ENCODE measurements around the gene AGAP3. TPM values are rescaled to one million over a fixed set of nuclear protein-coding genes. Genes with fewer than 3 reads are reported as not detected.

Gene AGAP3
- total and polyA plus RNA-seq, 4 donors: 3.9 to 27.0 (median 17.6) TPM

DNA sequence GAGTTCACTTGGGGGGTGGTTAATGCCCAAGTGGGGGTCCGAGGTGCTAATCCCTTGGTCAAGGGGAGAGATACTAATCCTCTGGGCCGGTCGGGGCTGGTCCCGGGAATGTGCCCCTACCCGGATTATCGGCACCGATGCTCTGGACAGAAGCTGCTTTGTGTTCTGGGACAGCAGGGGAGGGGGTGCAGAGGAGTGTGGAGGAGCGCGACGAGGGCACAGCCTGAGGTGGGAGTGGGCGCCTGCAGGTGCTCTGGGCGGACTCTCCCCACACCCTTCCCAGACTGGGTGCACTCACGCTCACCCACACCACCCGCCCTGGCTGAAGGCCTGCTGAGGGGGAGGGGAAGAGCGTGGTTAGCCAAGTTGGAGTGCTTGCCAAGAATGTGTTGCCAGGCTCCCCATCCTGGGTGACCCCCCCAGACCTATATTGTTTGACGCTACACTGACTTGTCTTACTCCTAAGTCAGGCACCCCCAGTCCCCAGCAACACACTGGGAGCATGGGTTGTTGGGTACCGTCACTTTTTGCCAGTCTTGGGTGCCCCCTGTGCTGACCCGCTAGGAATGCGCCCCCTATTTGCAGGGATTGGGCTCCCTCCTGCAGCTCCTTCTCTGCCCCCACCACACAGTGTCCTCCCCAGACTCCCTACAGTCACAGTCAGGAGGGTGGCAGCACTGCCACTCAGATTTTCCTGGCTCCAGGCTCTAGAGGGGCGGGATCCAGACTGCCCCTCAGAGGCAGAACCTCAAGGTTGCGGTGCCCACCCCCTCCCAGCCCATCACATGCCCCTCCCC is 25.7 kb upstream of the AGAP3 start:
- 13% methylated on average over 21 of the region's 21 CpGs for WGBS
- Histone ChIP-seq H3K9me3 (ENCODE audit: control insufficient read depth in 4 of 4, low read length in 3 of 4) (no peaks in the 10 kb centered on the region), H3K9ac (ENCODE audit: low read depth in 1 of 2, low read length in 2 of 2) (peak overlapping the region in 1 of 2 donors; percentile 43), H3K27ac (ENCODE audit: low read depth in 1 of 2, low read length in 2 of 2) (peak overlapping the region; percentile 83 to 89), H3K27me3 (ENCODE audit: control insufficient read depth in 4 of 4, insufficient read depth in 4 of 4, low read length in 3 of 4) (no peaks in the 10 kb centered on the region), H3K4me3 (ENCODE audit: low read depth in 1 of 3, low read length in 3 of 3) (peak overlapping the region; percentile 44 to 79 (median 66)), H3K4me1 (ENCODE audit: control insufficient read depth in 4 of 4, insufficient read depth in 4 of 4, low read length in 3 of 4) (peaks cover 17 to 70% (median 53%) of the 10 kb centered on the region in 4 donors), H3K36me3 (ENCODE audit: control insufficient read depth in 4 of 4, insufficient read depth in 3 of 4, low read depth in 1 of 4, low read length in 3 of 4) (peaks cover 4 to 10% (median 7%) of the 10 kb centered on the region in 4 donors)
- TF ChIP-seq RXRA (IDR thresholded peaks at IDR 0.05): peak in 1 of 2 donors; percentile 9
- TF ChIP-seq, protein P1, sequence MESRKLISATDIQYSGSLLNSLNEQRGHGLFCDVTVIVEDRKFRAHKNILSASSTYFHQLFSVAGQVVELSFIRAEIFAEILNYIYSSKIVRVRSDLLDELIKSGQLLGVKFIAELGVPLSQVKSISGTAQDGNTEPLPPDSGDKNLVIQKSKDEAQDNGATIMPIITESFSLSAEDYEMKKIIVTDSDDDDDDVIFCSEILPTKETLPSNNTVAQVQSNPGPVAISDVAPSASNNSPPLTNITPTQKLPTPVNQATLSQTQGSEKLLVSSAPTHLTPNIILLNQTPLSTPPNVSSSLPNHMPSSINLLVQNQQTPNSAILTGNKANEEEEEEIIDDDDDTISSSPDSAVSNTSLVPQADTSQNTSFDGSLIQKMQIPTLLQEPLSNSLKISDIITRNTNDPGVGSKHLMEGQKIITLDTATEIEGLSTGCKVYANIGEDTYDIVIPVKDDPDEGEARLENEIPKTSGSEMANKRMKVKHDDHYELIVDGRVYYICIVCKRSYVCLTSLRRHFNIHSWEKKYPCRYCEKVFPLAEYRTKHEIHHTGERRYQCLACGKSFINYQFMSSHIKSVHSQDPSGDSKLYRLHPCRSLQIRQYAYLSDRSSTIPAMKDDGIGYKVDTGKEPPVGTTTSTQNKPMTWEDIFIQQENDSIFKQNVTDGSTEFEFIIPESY (IDR thresholded peaks at IDR 0.05): no peak
- no peak for DNase-seq (ENCODE audit: low spot score)

GRCh38 chr7:151061213-151062110 is 24.8 kb upstream of the AGAP3 start:
- Histone ChIP-seq H3K4me3 (ENCODE audit: low read depth in 1 of 3, low read length in 3 of 3) (no peak overlapping the region), H3K27me3 (ENCODE audit: control insufficient read depth in 4 of 4, insufficient read depth in 4 of 4, low read length in 3 of 4) (no peaks in the 10 kb centered on the region), H3K9ac (ENCODE audit: low read depth in 1 of 2, low read length in 2 of 2) (no peak overlapping the region), H3K4me1 (ENCODE audit: control insufficient read depth in 4 of 4, insufficient read depth in 4 of 4, low read length in 3 of 4) (peaks cover 17 to 70% (median 54%) of the 10 kb centered on the region in 4 donors), H3K9me3 (ENCODE audit: control insufficient read depth in 4 of 4, low read length in 3 of 4) (no peaks in the 10 kb centered on the region), H3K27ac (ENCODE audit: low read depth in 1 of 2, low read length in 2 of 2) (peak overlapping the region in 1 of 2 donors; percentile 25), H3K36me3 (ENCODE audit: control insufficient read depth in 4 of 4, insufficient read depth in 3 of 4, low read depth in 1 of 4, low read length in 3 of 4) (peaks cover 6 to 14% (median 13%) of the 10 kb centered on the region in 4 donors)
- TF ChIP-seq SP1 (IDR thresholded peaks at IDR 0.05) (no peak), YY1 (IDR thresholded peaks at IDR 0.05) (no peak), TAF1 (conservative IDR thresholded peaks at IDR 0.05) (no peak), NR2F2 (IDR thresholded peaks at IDR 0.05) (no peak), MAX (IDR thresholded peaks at IDR 0.05) (no peak), RAD21 (IDR thresholded peaks at IDR 0.05) (no peak), RXRA (IDR thresholded peaks at IDR 0.05) (no peak), FOXA1 (IDR thresholded peaks at IDR 0.05) (no peak), HNF4A (conservative IDR thresholded peaks at IDR 0.05) (no peak), HNF4G (IDR thresholded peaks at IDR 0.05) (no peak), GABPA (IDR thresholded peaks at IDR 0.05 in 1 of 2, conservative IDR thresholded peaks at IDR 0.05 in 1 of 2) (no peak), EGR1 (IDR thresholded peaks at IDR 0.05; ENCODE audit: low read depth in 2 of 2) (no peak), FOXA2 (IDR thresholded peaks at IDR 0.05) (no peak), JUND (IDR thresholded peaks at IDR 0.05) (no peak)
- TF ChIP-seq, protein P2, sequence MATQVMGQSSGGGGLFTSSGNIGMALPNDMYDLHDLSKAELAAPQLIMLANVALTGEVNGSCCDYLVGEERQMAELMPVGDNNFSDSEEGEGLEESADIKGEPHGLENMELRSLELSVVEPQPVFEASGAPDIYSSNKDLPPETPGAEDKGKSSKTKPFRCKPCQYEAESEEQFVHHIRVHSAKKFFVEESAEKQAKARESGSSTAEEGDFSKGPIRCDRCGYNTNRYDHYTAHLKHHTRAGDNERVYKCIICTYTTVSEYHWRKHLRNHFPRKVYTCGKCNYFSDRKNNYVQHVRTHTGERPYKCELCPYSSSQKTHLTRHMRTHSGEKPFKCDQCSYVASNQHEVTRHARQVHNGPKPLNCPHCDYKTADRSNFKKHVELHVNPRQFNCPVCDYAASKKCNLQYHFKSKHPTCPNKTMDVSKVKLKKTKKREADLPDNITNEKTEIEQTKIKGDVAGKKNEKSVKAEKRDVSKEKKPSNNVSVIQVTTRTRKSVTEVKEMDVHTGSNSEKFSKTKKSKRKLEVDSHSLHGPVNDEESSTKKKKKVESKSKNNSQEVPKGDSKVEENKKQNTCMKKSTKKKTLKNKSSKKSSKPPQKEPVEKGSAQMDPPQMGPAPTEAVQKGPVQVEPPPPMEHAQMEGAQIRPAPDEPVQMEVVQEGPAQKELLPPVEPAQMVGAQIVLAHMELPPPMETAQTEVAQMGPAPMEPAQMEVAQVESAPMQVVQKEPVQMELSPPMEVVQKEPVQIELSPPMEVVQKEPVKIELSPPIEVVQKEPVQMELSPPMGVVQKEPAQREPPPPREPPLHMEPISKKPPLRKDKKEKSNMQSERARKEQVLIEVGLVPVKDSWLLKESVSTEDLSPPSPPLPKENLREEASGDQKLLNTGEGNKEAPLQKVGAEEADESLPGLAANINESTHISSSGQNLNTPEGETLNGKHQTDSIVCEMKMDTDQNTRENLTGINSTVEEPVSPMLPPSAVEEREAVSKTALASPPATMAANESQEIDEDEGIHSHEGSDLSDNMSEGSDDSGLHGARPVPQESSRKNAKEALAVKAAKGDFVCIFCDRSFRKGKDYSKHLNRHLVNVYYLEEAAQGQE (IDR thresholded peaks at IDR 0.05): no peak
- TF ChIP-seq, protein P1 (IDR thresholded peaks at IDR 0.05): no peak
- TF ChIP-seq, protein P3, sequence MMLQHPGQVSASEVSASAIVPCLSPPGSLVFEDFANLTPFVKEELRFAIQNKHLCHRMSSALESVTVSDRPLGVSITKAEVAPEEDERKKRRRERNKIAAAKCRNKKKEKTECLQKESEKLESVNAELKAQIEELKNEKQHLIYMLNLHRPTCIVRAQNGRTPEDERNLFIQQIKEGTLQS (IDR thresholded peaks at IDR 0.05): no peak
- TF ChIP-seq, protein P4, sequence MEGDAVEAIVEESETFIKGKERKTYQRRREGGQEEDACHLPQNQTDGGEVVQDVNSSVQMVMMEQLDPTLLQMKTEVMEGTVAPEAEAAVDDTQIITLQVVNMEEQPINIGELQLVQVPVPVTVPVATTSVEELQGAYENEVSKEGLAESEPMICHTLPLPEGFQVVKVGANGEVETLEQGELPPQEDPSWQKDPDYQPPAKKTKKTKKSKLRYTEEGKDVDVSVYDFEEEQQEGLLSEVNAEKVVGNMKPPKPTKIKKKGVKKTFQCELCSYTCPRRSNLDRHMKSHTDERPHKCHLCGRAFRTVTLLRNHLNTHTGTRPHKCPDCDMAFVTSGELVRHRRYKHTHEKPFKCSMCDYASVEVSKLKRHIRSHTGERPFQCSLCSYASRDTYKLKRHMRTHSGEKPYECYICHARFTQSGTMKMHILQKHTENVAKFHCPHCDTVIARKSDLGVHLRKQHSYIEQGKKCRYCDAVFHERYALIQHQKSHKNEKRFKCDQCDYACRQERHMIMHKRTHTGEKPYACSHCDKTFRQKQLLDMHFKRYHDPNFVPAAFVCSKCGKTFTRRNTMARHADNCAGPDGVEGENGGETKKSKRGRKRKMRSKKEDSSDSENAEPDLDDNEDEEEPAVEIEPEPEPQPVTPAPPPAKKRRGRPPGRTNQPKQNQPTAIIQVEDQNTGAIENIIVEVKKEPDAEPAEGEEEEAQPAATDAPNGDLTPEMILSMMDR (IDR thresholded peaks at IDR 0.05; ENCODE audit: low read depth, low read length, missing input control): no peak
- WGBS: 76% methylated on average over 33 of the region's 33 CpGs
- no peak for DNase-seq (ENCODE audit: low spot score)
